ENCODE measurements around the gene LRP2.

The LRP2 gene

DNA sequence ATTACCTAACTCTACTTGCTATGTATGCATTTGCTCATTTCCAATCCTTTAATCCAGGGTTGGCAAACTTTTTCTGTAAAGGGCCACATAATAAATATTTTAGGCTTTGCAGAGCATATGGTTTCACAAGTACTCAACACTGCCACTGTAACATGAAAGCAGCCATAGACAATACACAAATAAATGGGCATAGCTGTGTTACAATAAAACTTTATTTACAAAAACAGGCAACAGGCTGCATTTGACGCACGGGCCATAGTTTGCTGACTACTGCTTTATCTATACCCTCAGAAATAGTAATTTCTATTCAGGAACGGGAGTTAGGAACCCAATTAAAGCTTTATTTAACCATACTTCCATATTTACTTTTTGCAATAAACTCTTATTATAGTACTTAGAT is 154.3 kb downstream of the LRP2 start:
- Histone ChIP-seq H3K4me3 (ENCODE audit: low read length) (no peak overlapping the region), H3K27ac (ENCODE audit: low read length) (no peak overlapping the region), H3K4me1 (ENCODE audit: control insufficient read depth, insufficient read depth, low read length) (no peaks in the 10 kb centered on the region), H3K36me3 (ENCODE audit: control insufficient read depth, insufficient read depth, low read length) (no peaks in the 10 kb centered on the region), H3K27me3 (ENCODE audit: control insufficient read depth, insufficient read depth, low read length) (no peaks in the 10 kb centered on the region), H3K9me3 (ENCODE audit: control insufficient read depth, insufficient read depth, low read length) (no peaks in the 10 kb centered on the region)
- no CpG with 5 or more reads among the region's 3 CpGs for WGBS (ENCODE audit: insufficient coverage, insufficient read length)
- no peak for DNase-seq (ENCODE audit: low read depth, low spot score)

DNA sequence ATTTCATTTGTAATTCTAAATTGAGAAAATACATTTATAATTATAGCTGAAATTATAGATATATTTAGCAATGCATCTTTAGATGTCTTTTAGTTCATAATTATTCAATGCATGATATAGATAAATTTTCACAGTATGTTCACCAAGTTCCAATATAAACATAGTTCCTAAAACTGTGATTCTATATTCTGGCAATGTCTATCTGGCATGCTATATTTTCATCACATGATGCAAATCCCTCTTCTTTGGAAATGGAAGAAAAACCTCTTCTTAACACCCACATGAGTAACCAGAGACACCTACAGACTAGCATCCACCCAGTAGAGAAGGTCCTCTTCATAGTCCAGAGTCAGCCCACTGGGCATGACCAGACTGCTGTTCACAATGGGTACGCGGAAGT is 157.2 kb downstream of the LRP2 start:
- no CpG with 5 or more reads among the region's 2 CpGs for WGBS (ENCODE audit: insufficient coverage, insufficient read length)
- Histone ChIP-seq H3K4me1 (ENCODE audit: control insufficient read depth, insufficient read depth, low read length) (no peaks in the 10 kb centered on the region), H3K9me3 (ENCODE audit: control insufficient read depth, insufficient read depth, low read length) (no peaks in the 10 kb centered on the region), H3K36me3 (ENCODE audit: control insufficient read depth, insufficient read depth, low read length) (no peaks in the 10 kb centered on the region), H3K27me3 (ENCODE audit: control insufficient read depth, insufficient read depth, low read length) (no peaks in the 10 kb centered on the region), H3K27ac (ENCODE audit: low read length) (no peak overlapping the region), H3K4me3 (ENCODE audit: low read length) (no peak overlapping the region)
- no peak for DNase-seq (ENCODE audit: low read depth, low spot score)

DNA sequence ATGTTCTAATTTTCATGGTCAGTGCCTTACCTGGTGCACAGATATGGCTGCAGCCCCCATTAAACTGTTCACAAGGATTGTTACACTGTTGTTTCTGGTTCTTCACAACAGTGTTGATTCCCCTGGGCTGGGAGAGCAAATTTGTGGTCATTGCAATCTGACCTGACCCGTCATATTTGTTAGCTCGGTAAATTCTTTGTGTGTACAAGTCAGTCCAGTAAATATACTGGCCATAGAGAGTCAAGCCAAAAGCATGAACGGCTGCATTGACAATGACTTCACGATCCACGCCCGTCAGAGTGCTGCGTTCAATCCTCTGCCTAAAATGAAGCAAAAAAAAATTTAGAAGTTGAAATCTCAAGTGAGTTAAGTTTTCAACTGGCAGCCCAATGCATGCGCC is 158.4 kb downstream of the LRP2 start:
- WGBS (ENCODE audit: insufficient coverage, insufficient read length): no CpG with 5 or more reads among the region's 8 CpGs
- no peaks in the 10 kb centered on the region for H3K4me1 ChIP-seq (ENCODE audit: control insufficient read depth, insufficient read depth, low read length)

DNA sequence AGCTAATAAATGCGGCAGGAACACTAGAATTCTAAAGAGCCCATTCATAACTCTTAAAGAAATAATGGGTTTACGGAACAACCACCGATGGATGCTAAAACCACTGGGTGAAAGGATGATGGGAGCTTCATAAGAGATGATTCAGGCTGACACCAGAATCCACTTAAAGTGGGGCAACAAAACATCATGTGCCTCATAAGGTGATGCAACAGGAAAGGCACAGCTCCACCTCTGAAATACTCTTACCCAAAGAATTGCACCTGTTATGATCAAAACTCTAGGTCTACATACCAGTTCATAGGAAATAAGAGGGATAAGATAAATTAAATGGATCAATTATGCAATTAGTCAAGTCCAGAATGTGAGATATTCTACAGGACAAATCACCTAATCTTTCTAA is 161.6 kb downstream of the LRP2 start:
- no peak for DNase-seq (ENCODE audit: low read depth, low spot score)
- no CpG with 5 or more reads among the region's 3 CpGs for WGBS (ENCODE audit: insufficient coverage, insufficient read length)
- no peaks in the 10 kb centered on the region for H3K9me3 ChIP-seq (ENCODE audit: control insufficient read depth, insufficient read depth, low read length)

More for the DNA sequence above, 158.4 kb downstream of the LRP2 start:
- no peak for DNase-seq (ENCODE audit: low read depth, low spot score)
- Histone ChIP-seq H3K27me3 (ENCODE audit: control insufficient read depth, insufficient read depth, low read length) (no peaks in the 10 kb centered on the region), H3K27ac (ENCODE audit: low read length) (no peak overlapping the region), H3K9me3 (ENCODE audit: control insufficient read depth, insufficient read depth, low read length) (no peaks in the 10 kb centered on the region), H3K36me3 (ENCODE audit: control insufficient read depth, insufficient read depth, low read length) (no peaks in the 10 kb centered on the region), H3K4me3 (ENCODE audit: low read length) (no peak overlapping the region)

DNA sequence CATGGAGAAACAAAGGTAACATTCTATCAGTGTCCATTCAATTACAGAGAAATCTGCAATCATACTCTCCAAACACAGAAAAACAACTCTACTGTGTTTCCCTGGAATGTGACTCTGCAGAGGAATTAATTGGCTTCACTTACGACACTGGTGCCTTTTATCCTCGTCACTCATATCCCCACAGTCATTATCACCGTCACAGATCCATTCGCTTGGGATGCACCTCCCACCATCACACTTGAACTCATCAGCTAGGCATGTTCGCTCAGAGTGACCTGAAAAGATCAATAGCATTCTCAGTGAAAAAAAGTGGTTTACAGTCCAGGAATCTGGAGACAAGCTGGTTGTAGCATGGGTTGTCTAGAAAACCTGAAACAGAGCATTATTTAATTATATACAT is 168.7 kb downstream of the LRP2 start:
- Histone ChIP-seq H3K27me3 (ENCODE audit: control insufficient read depth, insufficient read depth, low read length) (no peaks in the 10 kb centered on the region), H3K4me3 (ENCODE audit: low read length) (no peak overlapping the region), H3K27ac (ENCODE audit: low read length) (no peak overlapping the region), H3K4me1 (ENCODE audit: control insufficient read depth, insufficient read depth, low read length) (no peaks in the 10 kb centered on the region), H3K36me3 (ENCODE audit: control insufficient read depth, insufficient read depth, low read length) (no peaks in the 10 kb centered on the region), H3K9me3 (ENCODE audit: control insufficient read depth, insufficient read depth, low read length) (no peaks in the 10 kb centered on the region)
- DNase-seq (ENCODE audit: low read depth, low spot score): no peak
- WGBS (ENCODE audit: insufficient coverage, insufficient read length): no CpG with 5 or more reads among the region's 5 CpGs

More for the DNA sequence above, 161.6 kb downstream of the LRP2 start:
- no peaks in the 10 kb centered on the region for H3K36me3 ChIP-seq (ENCODE audit: control insufficient read depth, insufficient read depth, low read length)
- no peaks in the 10 kb centered on the region for H3K27me3 ChIP-seq (ENCODE audit: control insufficient read depth, insufficient read depth, low read length)
- H3K4me3 ChIP-seq (ENCODE audit: low read length): no peak overlapping the region
- no peaks in the 10 kb centered on the region for H3K4me1 ChIP-seq (ENCODE audit: control insufficient read depth, insufficient read depth, low read length)
- H3K27ac ChIP-seq (ENCODE audit: low read length): no peak overlapping the region

DNA sequence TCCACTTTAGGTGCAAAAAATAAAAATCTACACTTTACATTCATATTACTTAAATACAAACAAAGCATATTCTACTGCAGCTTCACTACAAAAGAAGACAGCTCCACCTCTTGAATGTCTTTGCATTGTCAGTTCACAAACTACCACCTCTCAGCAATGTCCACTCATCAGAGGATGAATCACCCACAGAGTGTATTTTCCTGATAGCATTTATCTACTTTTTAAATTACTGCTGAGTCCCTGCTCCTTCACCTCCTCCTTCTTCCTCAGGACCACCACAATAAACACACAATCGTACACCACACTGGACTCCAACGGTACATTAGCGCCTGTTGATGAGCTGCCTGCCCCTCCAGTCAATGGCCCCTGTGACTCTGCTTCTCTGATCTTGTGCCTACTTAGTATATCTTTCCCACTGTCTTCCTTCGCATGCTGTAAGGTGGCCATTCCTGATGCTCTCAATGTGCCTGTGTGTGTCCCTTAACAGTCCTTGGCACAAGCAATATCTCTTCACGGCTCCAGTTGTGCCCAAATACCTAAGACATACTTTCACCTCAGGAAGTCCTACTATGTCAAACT is 172.0 kb downstream of the LRP2 start:
- Histone ChIP-seq H3K27me3 (ENCODE audit: control insufficient read depth, insufficient read depth, low read length) (no peaks in the 10 kb centered on the region), H3K36me3 (ENCODE audit: control insufficient read depth, insufficient read depth, low read length) (no peaks in the 10 kb centered on the region), H3K9me3 (ENCODE audit: control insufficient read depth, insufficient read depth, low read length) (no peaks in the 10 kb centered on the region), H3K27ac (ENCODE audit: low read length) (no peak overlapping the region), H3K4me1 (ENCODE audit: control insufficient read depth, insufficient read depth, low read length) (no peaks in the 10 kb centered on the region), H3K4me3 (ENCODE audit: low read length) (no peak overlapping the region)
- no peak for DNase-seq (ENCODE audit: low read depth, low spot score)
- no CpG with 5 or more reads among the region's 5 CpGs for WGBS (ENCODE audit: insufficient coverage, insufficient read length)

DNA sequence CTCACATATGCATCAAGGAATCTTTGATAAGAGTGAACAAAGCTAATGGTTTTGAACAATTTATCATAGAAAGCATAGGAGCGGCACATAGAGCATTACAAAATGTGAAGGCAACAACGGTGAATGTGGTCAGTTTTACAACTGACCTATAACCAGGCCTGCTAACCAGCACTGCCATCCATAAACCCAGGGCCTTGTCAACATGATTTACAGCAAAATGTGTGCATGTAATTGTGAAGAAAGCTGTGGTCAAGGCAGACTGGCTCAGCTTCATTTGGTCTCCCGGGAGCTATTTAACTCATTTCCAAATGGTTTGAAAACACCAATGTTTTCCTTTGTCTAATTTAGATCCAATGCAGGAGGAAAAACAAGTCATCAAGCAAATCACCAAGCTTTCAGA is 173.2 kb downstream of the LRP2 start:
- Histone ChIP-seq H3K36me3 (ENCODE audit: control insufficient read depth, insufficient read depth, low read length) (no peaks in the 10 kb centered on the region), H3K27me3 (ENCODE audit: control insufficient read depth, insufficient read depth, low read length) (no peaks in the 10 kb centered on the region), H3K9me3 (ENCODE audit: control insufficient read depth, insufficient read depth, low read length) (no peaks in the 10 kb centered on the region), H3K27ac (ENCODE audit: low read length) (no peak overlapping the region), H3K4me1 (ENCODE audit: control insufficient read depth, insufficient read depth, low read length) (no peaks in the 10 kb centered on the region), H3K4me3 (ENCODE audit: low read length) (no peak overlapping the region)
- WGBS (ENCODE audit: insufficient coverage, insufficient read length): no CpG with 5 or more reads among the region's 3 CpGs
- no peak for DNase-seq (ENCODE audit: low read depth, low spot score)

DNA sequence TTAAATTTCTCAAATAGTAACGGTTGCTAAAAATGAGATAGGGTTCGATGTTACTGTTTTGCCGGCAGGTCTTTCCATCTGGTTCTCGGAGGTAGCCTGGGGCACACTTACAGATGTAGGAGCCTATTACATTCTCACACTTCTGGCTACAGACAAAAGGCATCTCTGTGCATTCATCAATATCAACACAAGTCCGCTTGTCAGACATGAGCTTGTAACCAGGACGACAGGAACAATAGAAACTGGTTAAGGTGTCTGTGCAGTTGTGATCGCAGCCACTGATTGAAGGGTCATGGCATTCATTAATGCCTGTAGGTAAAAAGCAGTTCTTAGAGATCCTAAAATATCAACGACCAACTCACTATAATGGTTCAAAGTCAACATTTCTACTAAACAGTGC is 176.6 kb downstream of the LRP2 start:
- H3K27ac ChIP-seq (ENCODE audit: low read length): no peak overlapping the region
- H3K4me3 ChIP-seq (ENCODE audit: low read length): no peak overlapping the region
- no peak for DNase-seq (ENCODE audit: low read depth, low spot score)
- no peaks in the 10 kb centered on the region for H3K9me3 ChIP-seq (ENCODE audit: control insufficient read depth, insufficient read depth, low read length)
- no peaks in the 10 kb centered on the region for H3K27me3 ChIP-seq (ENCODE audit: control insufficient read depth, insufficient read depth, low read length)
- WGBS (ENCODE audit: insufficient coverage, insufficient read length): no CpG with 5 or more reads among the region's 8 CpGs
- H3K36me3 ChIP-seq (ENCODE audit: control insufficient read depth, insufficient read depth, low read length): no peaks in the 10 kb centered on the region
- H3K4me1 ChIP-seq (ENCODE audit: control insufficient read depth, insufficient read depth, low read length): no peaks in the 10 kb centered on the region

DNA sequence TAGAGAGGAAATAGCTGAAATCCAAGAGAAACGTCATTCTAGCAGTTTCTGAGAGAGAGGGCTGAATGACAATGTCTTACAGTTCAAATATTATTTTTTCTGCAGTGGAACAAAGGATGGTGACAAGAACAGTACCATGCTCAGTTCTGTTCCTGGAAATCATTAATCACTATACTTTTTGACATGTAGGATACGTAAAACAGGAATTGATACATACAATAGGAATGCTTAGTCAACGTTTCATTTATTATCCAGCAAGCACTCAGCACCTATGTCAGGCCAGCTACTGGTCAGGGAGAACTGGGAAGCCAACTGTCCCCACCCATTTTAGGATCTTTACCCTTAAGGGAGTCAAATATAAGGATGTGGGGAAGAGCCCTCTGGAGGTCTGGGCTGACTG is 178.3 kb downstream of the LRP2 start:
- WGBS (ENCODE audit: insufficient coverage, insufficient read length): no CpG with 5 or more reads among the region's 3 CpGs
- Histone ChIP-seq H3K4me3 (ENCODE audit: low read length) (no peak overlapping the region), H3K9me3 (ENCODE audit: control insufficient read depth, insufficient read depth, low read length) (no peaks in the 10 kb centered on the region), H3K36me3 (ENCODE audit: control insufficient read depth, insufficient read depth, low read length) (no peaks in the 10 kb centered on the region), H3K27ac (ENCODE audit: low read length) (no peak overlapping the region), H3K27me3 (ENCODE audit: control insufficient read depth, insufficient read depth, low read length) (no peaks in the 10 kb centered on the region), H3K4me1 (ENCODE audit: control insufficient read depth, insufficient read depth, low read length) (no peaks in the 10 kb centered on the region)
- no peak for DNase-seq (ENCODE audit: low read depth, low spot score)

DNA sequence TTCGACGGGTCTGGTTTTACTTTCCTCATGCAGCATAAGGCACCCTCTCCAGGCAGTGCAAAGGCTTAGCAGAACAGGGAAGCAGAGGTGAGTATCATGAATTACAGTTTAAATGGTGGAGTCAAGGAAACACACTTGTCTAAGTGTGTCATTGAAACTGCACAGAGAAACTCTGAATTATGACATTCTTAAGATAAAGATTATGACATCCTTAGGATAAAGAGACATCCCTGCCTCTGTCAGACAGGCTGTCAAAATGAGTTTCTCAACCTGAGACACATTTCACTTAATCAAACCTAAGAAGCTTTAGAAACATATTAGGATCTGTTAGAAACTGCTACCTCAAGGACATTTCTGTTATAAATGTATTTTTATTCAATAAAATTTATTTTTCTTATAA is 179.8 kb downstream of the LRP2 start:
- no peak overlapping the region for H3K27ac ChIP-seq (ENCODE audit: low read length)
- H3K27me3 ChIP-seq (ENCODE audit: control insufficient read depth, insufficient read depth, low read length): no peaks in the 10 kb centered on the region
- no peaks in the 10 kb centered on the region for H3K9me3 ChIP-seq (ENCODE audit: control insufficient read depth, insufficient read depth, low read length)
- no peaks in the 10 kb centered on the region for H3K36me3 ChIP-seq (ENCODE audit: control insufficient read depth, insufficient read depth, low read length)
- no peaks in the 10 kb centered on the region for H3K4me1 ChIP-seq (ENCODE audit: control insufficient read depth, insufficient read depth, low read length)
- no CpG with 5 or more reads among the region's 2 CpGs for WGBS (ENCODE audit: insufficient coverage, insufficient read length)
- DNase-seq (ENCODE audit: low read depth, low spot score): no peak
- H3K4me3 ChIP-seq (ENCODE audit: low read length): no peak overlapping the region

DNA sequence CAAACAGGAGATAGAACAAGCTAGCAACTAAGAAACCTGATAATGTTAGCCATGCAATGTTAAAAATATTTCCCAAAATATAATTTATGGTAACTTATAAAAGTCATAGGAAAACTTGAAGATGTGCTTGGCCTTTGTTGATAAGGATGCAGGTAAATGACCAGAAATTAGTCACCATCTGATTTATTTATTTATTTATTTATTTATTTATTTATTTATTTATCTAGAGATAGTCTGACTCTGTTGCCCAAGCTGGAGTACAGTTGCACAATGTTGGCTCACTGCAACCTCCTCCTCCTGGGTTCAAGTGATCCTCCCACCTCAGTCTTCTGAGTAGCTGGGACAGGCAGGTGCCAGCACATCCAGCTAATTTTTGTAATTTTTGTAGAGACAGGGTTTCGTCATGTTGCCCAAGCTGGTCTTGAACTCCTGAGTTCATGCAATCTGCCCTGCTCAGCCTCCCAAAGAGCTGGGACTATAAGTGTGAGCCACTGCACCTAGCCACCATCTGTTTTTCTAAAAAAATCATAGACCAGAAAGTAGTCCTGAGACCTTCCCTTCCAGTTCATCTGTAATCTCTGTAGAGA is 183.4 kb downstream of the LRP2 start:
- no CpG with 5 or more reads among the region's 1 CpG for WGBS (ENCODE audit: insufficient coverage, insufficient read length)
- no peak for DNase-seq (ENCODE audit: low read depth, low spot score)
- H3K9me3 ChIP-seq (ENCODE audit: control insufficient read depth, insufficient read depth, low read length): no peaks in the 10 kb centered on the region
- H3K4me3 ChIP-seq (ENCODE audit: low read length): no peak overlapping the region
- H3K36me3 ChIP-seq (ENCODE audit: control insufficient read depth, insufficient read depth, low read length): no peaks in the 10 kb centered on the region
- no peak overlapping the region for H3K27ac ChIP-seq (ENCODE audit: low read length)
- no peaks in the 10 kb centered on the region for H3K4me1 ChIP-seq (ENCODE audit: control insufficient read depth, insufficient read depth, low read length)
- H3K27me3 ChIP-seq (ENCODE audit: control insufficient read depth, insufficient read depth, low read length): no peaks in the 10 kb centered on the region
